NCI-H524 treated with DMSO at 0.1 percent for 48 hours (cell line): Measurements from ENCODE around the gene NLRP11.

Experiments used
- DNase-seq: peaks from one replicate; lab custom pipeline; 2025; lab: John Stamatoyannopoulos, UW

NLRP11 gene

GRCh38 chr19:55831846-55832245 lies at the start of gene NLRP11:
Gene NLRP11, minus strand, starts transcription at chr19:55831999. Its CDS starts 13,825 bp downstream, at chr19:55818174.
- no peak for DNase-seq

GRCh38 chr19:55877211-55877610 lies 45.4 kb upstream of the NLRP11 start:
- DNase-seq, result no peak

- no peak for DNase-seq
Observed at GRCh38 chr19:55870736-55871135, 38.9 kb upstream of the NLRP11 start.

- DNase-seq, result no peak
Observed at GRCh38 chr19:55867101-55867500, 35.3 kb upstream of the NLRP11 start.

GRCh38 chr19:55866521-55866920 lies 34.7 kb upstream of the NLRP11 start:
- DNase-seq, result no peak

- DNase-seq, result no peak
Observed at GRCh38 chr19:55858969-55859368, 27.2 kb upstream of the NLRP11 start.

GRCh38 chr19:55858401-55858800 lies 26.6 kb upstream of the NLRP11 start:
- no peak for DNase-seq

- no peak for DNase-seq
Observed at GRCh38 chr19:55857974-55858373, 26.2 kb upstream of the NLRP11 start.

- no peak for DNase-seq
Observed at GRCh38 chr19:55857149-55857548, 25.4 kb upstream of the NLRP11 start.

- DNase-seq, result no peak
Observed at GRCh38 chr19:55855160-55855559, 23.4 kb upstream of the NLRP11 start.

- no peak for DNase-seq
Observed at GRCh38 chr19:55838906-55839305, 7.1 kb upstream of the NLRP11 start.

GRCh38 chr19:55838251-55838650 lies 6.5 kb upstream of the NLRP11 start:
- DNase-seq, result no peak

- DNase-seq, result no peak
Observed at GRCh38 chr19:55836340-55836739, 4.5 kb upstream of the NLRP11 start, which contains the start of gene NLRP4. Gene NLRP4, plus strand, starts transcription at chr19:55836540. Its CDS starts 15,541 bp downstream, at chr19:55852081.

- no peak for DNase-seq
Observed at GRCh38 chr19:55832676-55833075, 877 bp upstream of the NLRP11 start.

GRCh38 chr19:55830656-55831055 lies 1.1 kb downstream of the NLRP11 start:
- no peak for DNase-seq

- DNase-seq, result no peak
Observed at GRCh38 chr19:55820037-55820436, 11.8 kb downstream of the NLRP11 start.

GRCh38 chr19:55813906-55814305 lies 17.9 kb downstream of the NLRP11 start:
- DNase-seq, result no peak

- DNase-seq, result no peak
Observed at GRCh38 chr19:55812449-55812848, 19.4 kb downstream of the NLRP11 start.

GRCh38 chr19:55811340-55811739 lies 20.5 kb downstream of the NLRP11 start:
- no peak for DNase-seq

- DNase-seq, result peak; percentile 45
Observed at GRCh38 chr19:55809381-55810058, 22.3 kb downstream of the NLRP11 start.

- no peak for DNase-seq
Observed at GRCh38 chr19:55802281-55802680, 29.5 kb downstream of the NLRP11 start.

GRCh38 chr19:55801416-55801815 lies 30.4 kb downstream of the NLRP11 start:
- DNase-seq, result no peak

- no peak for DNase-seq
Observed at GRCh38 chr19:55795021-55795420, 36.8 kb downstream of the NLRP11 start.

GRCh38 chr19:55781112-55781511 lies 50.7 kb downstream of the NLRP11 start:
- DNase-seq, result no peak
